PC-9 (cell line): ENCODE results near the gene FAM241A. TPM values are rescaled to one million over a fixed set of nuclear protein-coding genes. Genes with fewer than 3 reads are reported as not detected.
A peak's percentile ranks its signal among the peaks of the same experiment; 100 is the strongest.

Experiments used
- BruUV-seq: library from RNA; stranded (reverse); fragments of 400-500 nt; replicated peaks from 2 replicates; lab custom pipeline; 2021; lab: Mats Ljungman, UMichigan
- CTCF ChIA-PET: fragments of 300-600 bp; sonication (Branson Sonifier 250); formaldehyde crosslinking; loops from one replicate; lab custom pipeline; 2022; ENCODE audit warnings: antibody characterized with exemption; lab: Charles Lee
- POLR2A ChIA-PET: fragments of 300-600 bp; sonication (Branson Sonifier 250); formaldehyde crosslinking; loops from one replicate; lab custom pipeline; 2022; ENCODE audit warnings: antibody characterized with exemption; ENCODE audit not compliant: unreplicated experiment; lab: Charles Lee
- DNase-seq, 2 experiments: peaks; one replicate each; pipeline versions ENCODE4 v3.0.0 to v3.0.0-alpha.2; 2015 to 2022; ENCODE audit warnings: mixed read lengths in 1 of 2
- H2AFZ ChIP-seq: fragments of 200-600 bp; sonication (generic); 2 replicates; pipeline ENCODE4 v1.8.1; 2017; ENCODE audit warnings: antibody characterized with exemption
- H3F3A ChIP-seq: fragments of 200-600 bp; sonication (generic); 2 replicates; pipeline ENCODE4 v1.8.1; 2017; ENCODE audit warnings: antibody characterized with exemption, mild to moderate bottlenecking, low read depth; ENCODE audit not compliant: insufficient read depth
- H3K27ac ChIP-seq: fragments of 200-600 bp; sonication (generic); 2 replicates; pipeline ENCODE4 v1.6.1; 2016; ENCODE audit warnings: mixed run types
- H3K27me3 ChIP-seq: fragments of 200-600 bp; sonication (generic); 2 replicates; pipeline ENCODE4 v1.6.1; 2016; ENCODE audit warnings: low read depth, mixed run types; ENCODE audit not compliant: insufficient read depth
- H3K36me3 ChIP-seq: fragments of 200-600 bp; sonication (generic); 2 replicates; pipeline ENCODE4 v1.6.1; 2016; ENCODE audit warnings: low read depth, mixed run types
- H3K4me1 ChIP-seq: fragments of 200-600 bp; sonication (generic); replicated peaks from 2 replicates; pipeline ENCODE4 v1.6.1; 2016; ENCODE audit warnings: mixed run types; ENCODE audit not compliant: insufficient read depth
- H3K4me2 ChIP-seq: fragments of 200-600 bp; sonication (generic); 2 replicates; pipeline ENCODE4 v1.6.1; 2017; ENCODE audit warnings: mixed run types
- H3K4me3 ChIP-seq: fragments of 200-600 bp; sonication (generic); 2 replicates; pipeline ENCODE4 v1.6.1; 2016; ENCODE audit warnings: mixed run types
- H3K79me2 ChIP-seq: fragments of 200-600 bp; sonication (generic); 2 replicates; pipeline ENCODE4 v1.6.1; 2017; ENCODE audit warnings: low read depth, mixed run types
- H3K9me2 ChIP-seq: fragments of 200-600 bp; sonication (generic); 2 replicates; pipeline ENCODE4 v1.8.1; 2017; ENCODE audit warnings: mild to moderate bottlenecking; ENCODE audit not compliant: insufficient read depth
- H3K9me3 ChIP-seq: fragments of 200-600 bp; sonication (generic); 2 replicates; pipeline ENCODE4 v1.8.1; 2016; ENCODE audit warnings: low read depth; ENCODE audit not compliant: insufficient read depth
- H4K20me1 ChIP-seq: fragments of 200-600 bp; sonication (generic); 2 replicates; pipeline ENCODE4 v1.8.1; 2017; ENCODE audit not compliant: insufficient read depth
- CTCF ChIP-seq: fragments of 200-600 bp; sonication (generic); conservative IDR thresholded peaks from 2 replicates; pipeline ENCODE4 v1.6.1; 2017; ENCODE audit warnings: mixed run types, antibody characterized with exemption, mild to moderate bottlenecking, moderate library complexity
- EZH2 ChIP-seq: fragments of 200-600 bp; sonication (generic); IDR thresholded peaks from 2 replicates; pipeline ENCODE4 v1.8.0; 2017; ENCODE audit warnings: antibody characterized with exemption, low read depth
- intact Hi-C: fragments of 100-400 bp; cut with micrococcal nuclease; formaldehyde crosslinking; loops from one replicate; pipeline ENCODE4 v1.10.0; 2022; ENCODE audit not compliant: unreplicated experiment
- total RNA-seq: library from RNA; stranded (reverse); gene quantifications from 2 replicates; pipeline ENCODE4 v1.2.3, GENCODE V29; 2021

FAM241A gene
- total RNA-seq, 1 experiment from 2014 or later, result 1.4 TPM

- intact Hi-C loops, result no loop called here
- no peak for DNase-seq
- H3K27ac ChIP-seq, result no peak overlapping the region
- no peaks in the 10 kb centered on the region for H4K20me1 ChIP-seq
- no peaks in the 10 kb centered on the region for H3F3A ChIP-seq
- no TSS peak for BruUV-seq
- no peaks in the 10 kb centered on the region for H3K79me2 ChIP-seq
- no peaks in the 10 kb centered on the region for H3K36me3 ChIP-seq
- H3K4me3 ChIP-seq, result no peak overlapping the region
- CTCF ChIA-PET, result no interaction called here
- no peaks in the 10 kb centered on the region for H3K9me2 ChIP-seq
- H3K4me2 ChIP-seq, result no peak overlapping the region
- H3K9me3 ChIP-seq, result no peaks in the 10 kb centered on the region
- H2AFZ ChIP-seq, result no peak overlapping the region
- POLR2A ChIA-PET, result no interaction called here
- H3K4me1 ChIP-seq, result no peaks in the 10 kb centered on the region
- TF ChIP-seq CTCF (no peak), EZH2 (no peak)
- no peaks in the 10 kb centered on the region for H3K27me3 ChIP-seq
Observed at GRCh38 chr4:112210777-112211176, 65.5 kb downstream of the FAM241A start.

GRCh38 chr4:112213091-112213490 lies 67.8 kb downstream of the FAM241A start:
- CTCF ChIA-PET, result no interaction called here
- Histone ChIP-seq H3K9me3 (no peaks in the 10 kb centered on the region), H3K27me3 (no peaks in the 10 kb centered on the region), H2AFZ (no peak overlapping the region), H3K9me2 (no peaks in the 10 kb centered on the region; the same call in 1 of the 2 replicates), H3K4me2 (no peak overlapping the region), H3F3A (no peaks in the 10 kb centered on the region), H3K36me3 (no peaks in the 10 kb centered on the region), H4K20me1 (no peaks in the 10 kb centered on the region), H3K27ac (no peak overlapping the region), H3K4me1 (no peaks in the 10 kb centered on the region), H3K79me2 (no peaks in the 10 kb centered on the region), H3K4me3 (no peak overlapping the region)
- intact Hi-C loops, result no loop called here
- no TSS peak for BruUV-seq
- POLR2A ChIA-PET, result no interaction called here
- TF ChIP-seq CTCF, result no peak
- no peak for DNase-seq

DNA sequence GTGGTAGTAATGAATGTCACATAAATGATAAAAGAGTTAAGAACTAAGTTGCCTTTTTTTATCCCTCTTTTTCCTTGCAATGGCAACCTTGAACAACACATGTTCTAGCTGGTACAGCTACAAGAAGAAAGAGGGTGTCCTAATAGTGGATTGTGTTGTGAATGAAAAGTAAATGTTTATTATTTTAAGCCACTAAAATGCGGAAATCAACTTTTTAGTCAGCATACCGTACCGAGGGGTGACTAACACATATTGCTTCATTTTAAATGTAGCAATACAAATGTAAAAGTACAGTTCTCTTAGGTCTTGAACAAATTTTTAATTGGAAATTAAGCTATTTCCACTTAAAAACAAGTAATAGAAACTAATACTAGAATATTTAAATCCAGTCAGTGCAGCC lies 68.6 kb downstream of the FAM241A start:
- Histone ChIP-seq H3K27ac (peak overlapping the region; percentile 22), H3K9me2 (no peaks in the 10 kb centered on the region; the same call in 1 of the 2 replicates), H2AFZ (no peak overlapping the region), H3F3A (no peaks in the 10 kb centered on the region), H3K27me3 (no peaks in the 10 kb centered on the region), H3K4me2 (peak overlapping the region; percentile 1; the same call in 1 of the 2 replicates), H3K79me2 (no peaks in the 10 kb centered on the region), H3K4me3 (no peak overlapping the region), H3K36me3 (no peaks in the 10 kb centered on the region), H3K4me1 (no peaks in the 10 kb centered on the region), H4K20me1 (no peaks in the 10 kb centered on the region), H3K9me3 (no peaks in the 10 kb centered on the region)
- TF ChIP-seq CTCF (no peak), EZH2 (no peak)
- no TSS peak for BruUV-seq
- DNase-seq, result no peak
- ChIA-PET POLR2A (no interaction called here), CTCF (interaction anchor here (0.6 kb wide), 1 partner anchor 12 kb away, joined by 4 read pairs; no protein-coding TSS in a partner anchor)
- intact Hi-C loops, result loop anchor here (1.0 to 2.0 kb wide), 2 partner anchors 21 to 309 kb away; no protein-coding TSS in a partner anchor
